ENCODE data around the gene RIC1. TPM values are rescaled to one million over a fixed set of nuclear protein-coding genes. Genes with fewer than 3 reads are reported as not detected.

RIC1 gene
- total RNA-seq = 19.1 and 25.7 TPM in 2 replicates

GRCh38 chr9:5628530-5629311 is at the start of gene RIC1:
Gene RIC1, plus strand, starts transcription at chr9:5629107. Its CDS starts 203 bp downstream, at chr9:5629310.

Other genes with a start within 250 kb of the RIC1 start
- gene PLGRKT, start 191.2 kb upstream of the RIC1 start, total RNA-seq = 20.9 and 41.4 TPM in 2 replicates
- 2.5 and 3.7 TPM in 2 replicates for gene CD274, start 178.6 kb upstream of the RIC1 start, total RNA-seq
- 4.7 TPM in 1 of 2 replicates, not detected in the other for gene PDCD1LG2, start 118.6 kb upstream of the RIC1 start, total RNA-seq
- gene ERMP1, start 204.0 kb downstream of the RIC1 start, total RNA-seq = 16.1 and 19.0 TPM in 2 replicates